ENCODE measurements around the gene GHDC. TPM values are rescaled to one million over a fixed set of nuclear protein-coding genes. Genes with fewer than 3 reads are reported as not detected.
"Not testable (repeated sequence)": the region's sequence is repeated elsewhere in the genome, so short reads cannot be mapped to it uniquely, and the experiment has no call there.

Gene GHDC, protein sequence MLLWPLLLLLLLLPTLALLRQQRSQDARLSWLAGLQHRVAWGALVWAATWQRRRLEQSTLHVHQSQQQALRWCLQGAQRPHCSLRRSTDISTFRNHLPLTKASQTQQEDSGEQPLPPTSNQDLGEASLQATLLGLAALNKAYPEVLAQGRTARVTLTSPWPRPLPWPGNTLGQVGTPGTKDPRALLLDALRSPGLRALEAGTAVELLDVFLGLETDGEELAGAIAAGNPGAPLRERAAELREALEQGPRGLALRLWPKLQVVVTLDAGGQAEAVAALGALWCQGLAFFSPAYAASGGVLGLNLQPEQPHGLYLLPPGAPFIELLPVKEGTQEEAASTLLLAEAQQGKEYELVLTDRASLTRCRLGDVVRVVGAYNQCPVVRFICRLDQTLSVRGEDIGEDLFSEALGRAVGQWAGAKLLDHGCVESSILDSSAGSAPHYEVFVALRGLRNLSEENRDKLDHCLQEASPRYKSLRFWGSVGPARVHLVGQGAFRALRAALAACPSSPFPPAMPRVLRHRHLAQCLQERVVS
- total RNA-seq = 20.0 TPM
- long read RNA-seq, partial matches to known transcripts = 26 of 28 reads
- long read RNA-seq, other reads (novel, unspliced or antisense) = 2 of 28 reads

DNA sequence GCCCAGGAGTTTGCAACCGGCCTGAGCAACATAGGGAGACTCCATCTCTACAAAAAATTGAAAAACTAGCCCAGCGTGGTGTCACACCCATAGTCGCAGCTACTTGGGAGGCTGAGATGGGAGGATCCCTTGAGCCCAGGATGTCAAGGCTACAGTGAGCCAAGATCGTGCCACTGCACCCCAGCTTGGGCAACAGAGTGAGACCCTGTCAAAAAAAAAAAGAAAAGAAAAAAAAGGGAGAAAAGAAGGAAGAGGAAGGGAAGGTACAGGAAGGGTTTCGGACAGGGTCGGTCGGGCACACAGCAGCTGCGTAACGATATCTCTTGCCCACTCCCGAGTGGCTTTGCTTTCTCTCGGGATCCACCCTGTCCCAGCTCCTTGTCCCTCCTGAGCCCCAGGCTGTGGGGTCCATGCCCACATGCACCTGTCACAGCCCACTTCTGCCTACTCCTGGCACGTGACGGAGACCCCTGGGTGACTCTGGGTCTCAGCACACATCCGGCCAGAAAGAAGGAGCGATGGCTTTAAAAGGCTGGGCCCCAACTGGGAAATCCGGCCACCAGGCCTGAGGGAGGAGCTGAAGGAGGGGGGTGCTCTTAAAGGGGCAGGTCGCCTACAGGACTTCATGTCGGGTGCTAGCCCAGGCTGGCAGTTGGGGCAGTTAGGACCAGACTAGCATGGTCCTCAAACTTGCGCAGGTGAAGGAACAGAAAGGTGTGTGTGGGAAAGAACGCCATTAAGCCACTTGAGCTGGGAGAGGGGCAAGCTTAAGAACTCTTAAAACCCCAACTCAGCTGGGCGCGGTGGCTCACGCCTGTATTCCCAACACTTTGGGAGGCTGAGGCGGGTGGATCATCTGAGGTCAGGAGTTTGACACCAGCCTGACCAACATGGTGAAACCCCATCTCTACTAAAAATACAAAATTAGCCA is at the start of gene GHDC:
Gene GHDC (minus strand): TSS at position 526 of the 931 bp plus-strand sequence. CDS start 913 bp downstream, outside the sequence.
- DNase-seq (ENCODE audit: low spot score) = peak; percentile 93

DNA sequence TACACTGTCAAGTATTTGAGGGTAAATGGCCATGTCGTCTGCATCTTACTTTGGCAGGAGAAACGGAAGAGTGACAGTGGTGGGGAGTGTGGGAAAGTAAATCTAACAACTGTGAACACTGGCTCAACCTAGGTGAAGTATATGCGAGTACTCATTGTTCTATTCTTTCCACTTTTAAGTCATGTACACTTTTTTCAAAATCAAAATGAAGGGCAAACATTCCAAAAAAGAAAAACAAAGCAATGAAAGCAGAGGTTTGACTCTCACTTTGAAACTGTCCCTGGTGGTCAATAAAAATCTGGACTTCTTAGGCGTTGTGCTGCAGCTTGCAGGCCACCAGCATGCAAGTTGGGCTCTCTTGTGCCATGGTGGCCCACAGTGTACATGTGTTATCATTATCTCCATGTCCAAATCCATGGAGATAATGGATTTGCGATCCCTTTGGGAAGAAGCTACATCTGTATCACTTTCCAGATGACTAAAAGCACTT is 49.2 kb upstream of the GHDC start:
- no peak for DNase-seq (ENCODE audit: low spot score)

DNA sequence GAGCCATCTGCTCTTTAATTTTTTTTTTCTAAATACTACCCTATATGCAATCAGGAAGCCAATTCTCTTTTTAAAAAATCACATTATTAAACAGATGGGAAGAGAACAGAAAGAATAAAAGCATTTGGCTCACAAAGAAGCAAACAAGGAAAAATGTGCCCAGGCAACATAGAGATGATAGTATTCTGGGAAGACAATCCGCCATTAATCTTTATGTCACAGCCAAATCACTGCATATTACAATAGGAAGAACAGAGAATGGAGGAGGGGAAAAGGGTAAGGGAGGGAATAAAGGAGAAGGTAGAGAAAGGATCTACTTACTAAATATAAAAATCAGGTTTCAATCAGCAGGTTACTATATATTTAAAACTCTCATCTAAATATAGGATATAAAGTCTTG is 47.6 kb upstream of the GHDC start:
- DNase-seq (ENCODE audit: low spot score) = no peak

DNA sequence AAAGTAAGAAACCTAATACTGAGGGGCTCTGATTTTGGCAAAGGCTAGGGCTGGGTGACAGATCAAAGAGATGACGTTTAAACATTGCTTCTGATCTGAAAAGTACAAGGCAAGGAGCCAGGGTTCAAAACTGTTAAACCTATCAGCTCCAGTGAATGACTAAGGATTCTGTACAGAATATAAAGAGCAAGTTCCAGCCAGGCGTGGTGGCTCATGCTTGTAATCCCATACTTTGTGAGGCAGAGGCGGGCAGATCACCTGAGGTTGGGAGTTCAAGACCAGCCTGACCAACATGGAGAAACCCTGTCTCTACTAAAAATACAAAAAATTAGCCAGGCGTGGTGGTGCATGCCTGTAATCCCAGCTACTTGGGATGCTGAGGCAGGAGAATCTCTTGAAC is 46.6 kb upstream of the GHDC start:
- not testable (repeated sequence) for DNase-seq (ENCODE audit: low spot score)

DNA sequence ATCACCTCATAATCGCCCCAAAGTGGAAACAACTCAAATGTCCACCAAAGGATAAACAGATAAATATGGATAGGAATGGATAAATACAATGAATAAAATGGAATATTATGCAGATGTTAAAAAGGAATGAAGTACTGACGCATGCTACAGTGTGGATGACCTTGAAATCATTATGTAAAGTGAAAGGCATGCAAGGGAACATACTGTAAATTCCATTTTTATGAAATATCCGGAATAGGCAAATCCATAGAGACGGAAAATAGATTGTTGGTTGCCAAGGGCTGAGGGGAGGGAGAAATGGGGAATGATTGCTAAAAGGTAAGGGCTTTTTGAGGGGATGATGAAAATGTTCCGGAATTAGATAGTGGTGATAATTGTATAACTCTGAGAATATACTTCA is 45.9 kb upstream of the GHDC start:
- no peak for DNase-seq (ENCODE audit: low spot score)

DNA sequence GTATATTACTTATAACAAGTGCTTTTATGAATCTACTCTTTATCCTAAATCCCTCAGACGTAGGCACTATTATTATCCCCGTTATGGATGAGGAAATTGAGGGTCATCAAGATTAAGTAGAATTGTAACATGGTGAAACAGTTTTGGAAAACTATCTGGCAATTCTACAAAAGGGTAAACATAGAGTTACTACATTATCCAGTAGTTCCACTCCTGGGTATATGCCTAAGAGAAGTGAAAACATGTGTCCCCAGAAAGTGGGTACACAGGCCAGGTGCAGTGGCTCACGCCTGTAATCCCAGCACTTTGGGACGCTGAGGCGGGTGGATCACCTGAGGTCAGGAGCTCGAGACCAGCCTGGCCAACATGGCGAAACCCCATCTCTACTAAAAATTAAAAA is 45.3 kb upstream of the GHDC start:
- DNase-seq (ENCODE audit: low spot score) = not testable (repeated sequence)

DNA sequence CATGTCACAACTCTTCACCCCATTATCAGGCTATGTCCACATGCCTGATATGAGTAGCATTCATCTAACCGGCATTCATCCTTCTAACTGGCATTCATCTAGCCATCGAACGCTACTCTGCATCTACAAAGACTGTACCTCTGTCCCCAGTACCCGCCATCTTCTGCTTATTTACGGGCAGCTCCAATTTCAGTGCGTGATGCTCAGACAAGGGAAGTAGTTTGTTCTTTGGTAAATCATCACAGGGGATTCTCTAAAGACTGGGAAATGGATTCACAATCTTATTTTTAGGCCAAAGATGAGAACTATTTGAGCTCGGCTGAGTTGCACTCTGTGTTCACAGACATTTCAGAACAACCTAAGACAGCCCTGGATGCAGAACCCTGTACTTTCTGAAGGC is 42.5 kb upstream of the GHDC start:
- DNase-seq (ENCODE audit: low spot score) = no peak

DNA sequence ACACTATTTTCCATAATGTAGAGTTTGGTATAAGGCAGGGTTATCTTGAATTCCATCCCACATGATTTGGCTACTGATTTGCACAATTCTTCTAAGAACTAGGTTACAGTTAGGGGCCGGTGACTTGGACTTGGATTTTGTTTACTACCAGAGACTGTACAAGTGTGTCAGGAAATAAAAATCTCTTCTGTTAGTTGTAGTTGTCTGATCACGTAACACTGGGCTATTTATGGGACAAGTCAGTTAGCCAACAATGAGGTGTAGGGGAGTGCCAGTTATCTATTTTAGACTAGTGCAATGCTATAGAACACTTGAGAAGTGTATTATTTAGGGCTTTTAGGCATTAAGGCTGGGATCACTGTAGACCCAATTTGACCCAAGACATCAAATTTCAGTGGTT is 39.7 kb upstream of the GHDC start:
- no peak for DNase-seq (ENCODE audit: low spot score)

DNA sequence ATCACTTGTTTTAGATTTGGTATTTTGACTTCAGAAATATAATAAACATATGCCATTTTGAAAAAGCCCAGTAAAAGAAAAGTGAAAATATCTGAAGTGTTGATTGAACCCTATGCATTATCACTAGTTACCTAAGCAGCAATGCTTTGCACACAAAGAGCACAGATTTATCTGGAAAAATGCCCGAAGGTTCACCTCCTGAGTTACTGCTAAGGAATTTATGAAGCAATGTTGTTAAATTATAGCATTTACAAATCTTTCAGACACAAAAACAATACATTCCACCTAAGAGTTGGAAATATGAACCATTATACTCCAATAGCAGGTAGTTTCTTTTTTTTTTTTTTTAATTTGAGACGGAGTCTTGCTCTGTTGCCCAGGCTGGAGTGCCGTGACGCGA is 38.9 kb upstream of the GHDC start:
- no peak for DNase-seq (ENCODE audit: low spot score)

DNA sequence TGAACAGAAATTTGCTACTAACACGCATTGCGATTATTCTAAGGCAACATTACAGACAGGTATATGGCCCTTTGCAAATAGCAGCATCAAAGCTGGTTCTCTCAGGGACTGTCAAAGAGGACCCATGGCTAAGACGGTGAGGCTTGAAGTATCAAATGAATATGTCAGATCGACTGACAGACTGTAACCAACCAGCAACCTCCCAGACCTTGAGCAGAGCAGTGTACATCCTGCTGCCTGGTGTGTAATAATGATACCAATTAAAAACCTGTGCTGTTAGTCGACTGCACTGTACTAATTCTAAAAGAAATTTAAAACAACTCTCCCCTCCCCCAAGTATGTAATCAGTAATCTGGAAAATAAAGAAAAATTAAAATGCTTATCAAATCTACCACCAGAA is 35.9 kb upstream of the GHDC start:
- no peak for DNase-seq (ENCODE audit: low spot score)

DNA sequence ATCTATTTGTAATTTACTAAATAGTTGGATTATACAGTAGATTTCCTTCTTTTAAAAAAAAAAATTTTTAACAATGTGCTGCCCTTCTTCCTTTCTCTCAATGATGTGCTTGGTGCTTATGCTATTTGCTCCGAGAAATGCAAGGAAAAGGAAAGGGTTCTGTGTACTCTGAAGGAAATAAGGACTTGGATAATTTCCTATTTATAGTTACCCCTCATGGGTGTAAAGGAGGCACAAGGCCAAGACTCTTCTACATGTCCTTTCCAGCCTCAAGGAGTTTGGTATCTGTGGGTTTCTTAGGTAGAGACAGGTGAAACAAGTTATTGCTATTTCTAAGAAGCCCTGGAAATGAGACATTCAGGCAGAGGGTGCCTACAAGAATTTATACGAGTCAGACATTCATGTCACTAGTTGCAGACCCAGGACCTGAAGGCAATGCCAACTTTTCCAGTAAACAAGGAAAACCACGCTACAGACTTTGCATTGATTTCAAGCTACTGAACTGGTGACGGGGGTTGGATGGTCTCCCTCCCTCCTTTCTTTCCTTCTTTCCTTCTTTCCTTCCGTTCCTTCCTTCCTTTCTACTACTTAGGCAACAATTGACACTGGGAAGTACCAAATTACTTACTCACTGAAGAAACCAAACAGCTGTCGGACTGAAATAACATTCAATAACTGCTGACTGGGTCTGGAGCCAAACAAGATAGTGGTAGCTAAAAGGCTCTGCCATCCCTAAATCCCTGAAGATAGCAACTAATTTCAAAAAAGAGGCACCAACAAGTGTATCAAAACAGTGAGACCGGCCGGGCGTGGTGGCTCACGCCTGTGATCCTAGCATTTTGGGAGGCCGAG is 33.8 kb upstream of the GHDC start:
- DNase-seq (ENCODE audit: low spot score) = no peak

DNA sequence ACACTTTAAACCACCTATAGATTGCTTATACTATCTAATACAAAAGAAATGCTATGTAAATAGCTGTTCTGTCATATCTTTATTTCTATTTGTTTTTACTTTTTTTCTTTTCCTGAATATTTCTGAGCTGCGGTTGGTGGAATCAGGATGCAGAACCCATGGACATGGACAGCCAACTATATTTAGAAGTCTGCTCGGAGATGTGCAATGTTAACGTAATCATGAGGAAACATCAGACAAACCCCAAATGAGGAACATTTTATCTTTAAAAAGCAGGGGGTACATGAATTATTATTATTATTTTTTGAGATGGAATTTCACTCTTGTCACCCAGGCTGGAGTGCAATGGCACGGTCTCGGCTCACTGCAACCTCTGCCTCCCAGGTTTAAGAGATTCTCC is 31.4 kb upstream of the GHDC start:
- no peak for DNase-seq (ENCODE audit: low spot score)

DNA sequence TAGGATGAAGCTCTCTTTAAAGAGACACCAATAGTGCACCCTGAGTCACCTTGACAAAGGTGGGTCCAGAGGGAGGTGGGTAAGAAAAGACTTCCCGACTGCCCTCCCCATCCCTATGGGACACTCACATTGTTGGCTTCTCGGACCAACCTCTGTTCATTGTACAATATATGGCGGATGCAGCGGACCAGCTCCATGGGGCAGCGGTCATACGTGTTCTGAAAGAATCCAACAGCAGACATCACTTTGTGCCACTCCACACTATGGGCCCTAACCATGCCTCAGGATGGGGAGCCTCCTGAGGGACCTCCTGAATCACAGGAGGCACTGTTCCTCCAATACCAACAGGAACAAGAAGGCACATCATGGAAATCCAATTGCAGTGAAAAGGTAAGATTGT is 30.4 kb upstream of the GHDC start:
- DNase-seq (ENCODE audit: low spot score) = no peak

DNA sequence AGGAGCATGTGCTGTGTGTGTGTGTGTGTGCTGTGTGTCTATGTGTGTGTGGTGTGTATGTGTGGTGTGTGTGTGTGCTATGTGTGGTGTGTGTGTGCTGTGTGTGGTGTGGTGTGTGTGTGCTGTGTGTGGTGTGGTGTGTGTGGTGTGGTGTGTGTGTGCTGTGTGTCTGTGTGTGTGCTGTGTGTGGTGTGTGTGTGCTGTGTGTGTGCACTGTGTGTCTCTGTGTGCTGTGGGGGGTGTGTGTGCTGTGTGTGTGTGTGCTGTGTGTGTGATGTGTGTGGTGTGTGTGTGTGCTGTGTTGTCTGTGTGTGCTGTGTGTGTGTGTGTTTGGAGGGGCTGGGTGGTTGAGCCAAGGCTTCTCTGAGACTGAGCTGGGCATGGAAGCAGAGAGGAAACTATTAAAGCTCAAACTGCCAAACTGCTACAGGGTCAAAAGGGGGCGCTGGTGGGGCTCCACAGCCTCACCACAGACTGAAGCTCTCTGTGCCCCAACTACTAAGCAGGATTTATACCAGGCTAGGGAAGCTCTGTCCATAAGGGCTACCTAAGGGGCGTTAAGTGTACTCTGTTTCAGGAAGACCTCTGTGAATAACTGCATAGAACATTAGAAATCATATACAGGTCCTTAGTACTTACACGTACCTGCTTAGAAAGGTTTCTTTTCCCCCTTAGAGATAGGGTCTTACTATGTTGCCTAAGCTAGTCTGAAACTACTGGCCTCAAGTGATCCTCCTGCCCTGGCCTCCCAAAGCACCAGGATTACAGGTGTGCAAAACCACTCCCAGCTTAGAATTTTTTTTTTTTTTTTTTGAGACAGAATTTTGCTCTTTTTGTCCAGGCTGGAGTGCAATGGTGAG is 27.8 kb upstream of the GHDC start:
- no peak for DNase-seq (ENCODE audit: low spot score)

DNA sequence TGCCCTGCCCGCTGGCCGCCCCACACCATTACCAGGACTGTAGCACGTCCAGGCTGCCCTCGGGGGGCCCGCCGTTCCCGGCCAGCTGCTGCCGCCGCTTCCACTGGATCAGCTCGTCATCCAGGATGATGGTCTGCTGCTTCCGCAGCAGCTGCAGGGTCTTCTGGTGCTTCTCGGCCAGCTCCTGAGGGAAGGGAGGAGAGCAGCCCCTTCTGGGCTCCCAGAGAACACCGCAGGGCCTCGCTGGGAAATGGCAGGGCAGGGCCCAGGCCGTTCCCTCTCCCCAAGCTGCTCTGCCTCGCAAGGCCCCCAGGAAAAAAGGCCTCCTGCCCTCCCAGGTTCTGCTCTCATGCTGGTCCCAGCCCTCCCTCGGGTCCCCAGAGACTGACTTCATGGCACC is 25.0 kb upstream of the GHDC start:
- not testable (repeated sequence) for DNase-seq (ENCODE audit: low spot score)

DNA sequence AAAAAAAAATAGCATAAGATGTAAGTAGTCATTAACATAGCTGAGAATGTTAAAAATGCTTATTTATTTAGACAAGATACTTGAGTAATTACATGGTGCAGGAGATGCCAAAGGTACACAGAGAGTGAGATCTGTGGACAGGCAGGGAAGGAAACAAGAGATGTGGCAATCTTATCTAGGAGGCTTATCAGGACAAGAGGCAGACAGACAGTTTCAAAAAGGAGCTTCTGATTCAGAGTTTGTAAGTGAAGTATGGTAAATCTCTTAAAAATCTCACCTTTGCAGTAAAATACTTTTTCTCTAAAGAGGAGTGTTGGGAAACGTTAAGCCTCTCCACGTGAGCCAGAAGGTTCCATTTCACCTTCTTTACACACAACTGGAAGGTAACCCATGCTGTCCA is 19.9 kb upstream of the GHDC start:
- no peak for DNase-seq (ENCODE audit: low spot score)

DNA sequence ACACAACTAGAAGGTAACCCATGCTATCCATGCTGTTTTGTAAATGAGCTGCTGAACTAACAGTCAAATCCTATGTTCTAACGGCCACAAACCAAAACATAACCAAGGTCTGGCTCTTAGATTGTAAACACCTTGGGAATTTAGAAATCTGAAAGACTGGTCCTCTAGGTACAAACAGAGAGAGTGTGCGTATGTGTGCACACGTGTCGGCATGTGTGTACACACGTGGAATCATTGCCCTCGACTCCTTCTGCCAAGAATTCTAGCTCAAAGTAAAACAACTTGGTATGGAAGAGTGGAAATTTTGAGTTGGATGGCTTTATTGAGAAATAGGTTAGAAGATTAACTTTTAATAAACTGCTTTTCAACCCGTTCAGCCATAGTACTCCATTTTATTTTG is 18.1 kb upstream of the GHDC start:
- DNase-seq (ENCODE audit: low spot score) = no peak

DNA sequence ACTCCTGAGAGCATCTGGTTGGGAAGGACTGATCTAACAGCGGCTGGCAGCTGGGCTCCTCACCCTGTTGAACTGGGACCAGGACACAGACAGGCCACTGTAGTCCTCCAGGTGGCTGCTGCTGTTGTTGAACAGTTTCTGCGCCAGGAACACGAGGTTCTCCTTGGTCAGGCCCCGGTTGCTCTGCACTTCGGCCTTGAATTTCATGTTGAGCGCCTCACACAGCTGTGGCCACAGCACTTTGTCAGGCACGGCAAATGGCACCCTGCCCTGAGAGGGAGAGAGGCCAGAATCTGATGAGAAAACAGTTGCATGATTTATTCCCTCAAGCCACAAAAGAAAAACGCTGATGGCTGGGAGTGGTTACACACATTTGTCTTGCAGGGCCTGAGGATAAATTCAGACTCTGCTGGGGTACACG is 17.6 kb upstream of the GHDC start:
- not testable (repeated sequence) for DNase-seq (ENCODE audit: low spot score)

DNA sequence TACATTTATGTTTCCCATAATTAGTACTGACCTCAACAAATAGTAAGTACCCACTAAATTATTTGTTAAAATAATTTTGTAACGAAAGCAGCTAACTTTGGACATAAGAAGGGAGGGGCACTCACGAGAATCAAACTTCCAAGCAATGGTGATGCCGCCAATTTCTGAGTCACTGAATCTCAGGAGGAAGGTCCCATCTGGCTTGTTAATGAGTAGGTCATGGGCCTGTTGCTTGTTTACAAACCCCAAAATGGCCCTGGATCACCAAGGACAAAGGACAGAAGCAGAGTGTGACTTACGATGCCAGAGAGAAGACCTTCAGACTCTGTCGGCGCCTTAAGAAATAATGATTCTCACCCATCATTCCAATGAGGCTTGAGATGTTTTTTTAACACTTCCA is 15.8 kb upstream of the GHDC start:
- DNase-seq (ENCODE audit: low spot score) = no peak

DNA sequence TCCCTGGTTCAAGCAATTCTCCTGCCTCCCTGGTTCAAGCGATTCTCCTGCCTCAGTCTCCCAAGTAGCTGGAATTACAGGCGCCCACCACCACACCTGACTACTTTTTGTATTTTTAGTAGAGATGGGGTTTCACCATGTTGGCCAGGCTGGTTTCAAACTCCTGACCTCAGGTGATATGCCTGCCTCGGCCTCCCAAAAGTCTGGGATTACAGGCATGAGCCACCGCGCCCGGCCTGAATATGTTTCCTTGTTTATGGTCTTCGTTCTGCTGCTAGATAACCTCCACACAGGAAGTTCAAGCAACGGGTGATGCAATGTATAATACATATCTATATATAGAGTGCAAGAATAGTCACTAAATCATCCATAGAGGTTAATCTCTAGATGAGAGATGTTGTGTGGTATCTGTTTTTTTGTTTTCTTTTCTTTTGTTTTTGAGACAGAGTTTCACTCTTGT is 11.9 kb upstream of the GHDC start:
- not testable (repeated sequence) for DNase-seq (ENCODE audit: low spot score)
